Activated naive CD8-positive, alpha-beta T cell treated with anti-CD3 and anti-CD28 coated beads, Interleukin-2, amount 50 U/mL, for 16 hours (primary cell): ENCODE measurements around the gene PLD1.
"Not testable (repeated sequence)": the region's sequence is repeated elsewhere in the genome, so short reads cannot be mapped to it uniquely, and the experiment has no call there.

Experiments
- DNase-seq: peaks from one replicate; pipeline ENCODE4 v3.0.0-alpha.2; 2020; ENCODE audit warnings: low read depth, low spot score

The PLD1 gene

GRCh38 chr3:171564748-171565480, 245.4 kb downstream of the PLD1 start:
- DNase-seq, result no peak

GRCh38 chr3:171563298-171563697, 247.0 kb downstream of the PLD1 start:
- DNase-seq, result no peak

GRCh38 chr3:171562459-171562858, 247.8 kb downstream of the PLD1 start:
- DNase-seq, result not testable (repeated sequence)

DNA sequence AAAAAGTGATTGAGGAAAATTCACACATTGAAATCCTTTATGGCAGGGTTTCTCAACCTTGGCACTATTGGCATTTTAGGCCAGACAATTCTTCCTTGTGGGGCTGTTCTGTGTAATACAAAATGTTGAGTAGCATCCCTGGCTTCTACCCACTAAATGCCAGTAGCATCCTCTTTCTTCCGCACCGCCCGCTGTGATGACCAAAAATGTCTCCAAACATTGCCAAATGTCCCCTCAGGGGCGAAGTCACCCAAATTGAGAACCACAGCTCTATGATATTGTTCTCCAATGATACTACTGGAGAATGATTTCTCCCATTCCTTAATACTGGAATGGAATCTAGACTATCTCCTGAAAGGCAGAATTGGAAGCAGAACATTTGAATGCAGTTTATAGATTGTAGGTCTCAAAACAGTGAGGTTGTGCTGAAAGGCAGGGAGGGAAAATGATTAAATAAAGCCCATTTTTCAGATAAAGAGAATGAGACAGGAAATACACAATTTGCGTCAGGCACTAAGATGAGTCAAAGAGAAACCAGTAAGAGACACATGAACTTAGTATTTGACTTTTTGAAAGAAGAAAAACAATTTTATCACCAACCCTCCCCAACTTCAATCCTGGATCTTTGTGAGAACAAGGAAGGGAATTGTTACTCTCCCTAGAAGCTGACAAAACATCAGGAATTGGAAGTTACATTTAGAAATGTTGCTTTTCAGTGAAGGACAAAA, 248.5 kb downstream of the PLD1 start:
- DNase-seq, result no peak

GRCh38 chr3:171559586-171559985, 250.7 kb downstream of the PLD1 start:
- no peak for DNase-seq

DNA sequence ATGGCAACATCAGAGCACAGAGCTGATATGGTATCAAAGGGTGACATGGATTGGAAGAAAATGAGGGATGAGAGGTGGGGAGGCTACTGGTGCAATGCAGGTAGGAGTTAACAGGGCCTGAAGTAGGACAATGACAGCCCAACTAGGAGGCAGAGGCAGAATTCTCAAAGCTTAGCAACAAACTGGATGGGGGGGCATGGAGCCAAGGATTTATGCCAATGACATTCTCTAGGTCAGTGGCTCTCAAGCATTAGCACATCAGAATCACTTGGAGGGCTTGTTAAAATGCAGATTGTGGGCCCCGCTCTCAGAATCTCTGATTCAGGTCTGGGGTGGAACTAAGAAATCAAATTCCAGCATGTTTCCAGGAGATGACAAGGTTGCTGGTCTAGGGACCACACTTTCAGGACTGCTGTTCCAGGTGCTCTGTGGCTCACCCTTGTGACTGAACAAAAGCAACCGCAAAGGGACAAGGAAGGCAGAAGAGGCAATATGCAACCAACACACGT, 252.0 kb downstream of the PLD1 start:
- DNase-seq, result no peak

DNA sequence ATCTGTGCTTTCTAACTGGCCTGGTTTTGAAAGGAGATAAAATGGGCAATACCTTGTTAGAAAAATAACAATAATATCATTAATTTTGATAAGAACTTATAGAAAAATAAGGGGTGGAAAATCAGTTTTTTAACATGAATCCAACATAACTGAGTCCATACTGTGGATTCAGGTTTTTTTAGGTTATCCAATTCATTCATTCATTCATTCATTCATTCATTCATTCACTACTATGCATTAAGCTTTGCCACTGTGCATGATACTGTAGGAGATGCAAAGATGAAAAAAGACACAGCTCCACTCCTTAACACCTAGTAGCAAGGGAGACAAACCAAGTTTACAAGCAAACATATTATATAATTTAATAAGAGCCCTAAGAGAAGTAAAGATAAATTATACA, 253.1 kb downstream of the PLD1 start:
- DNase-seq, result no peak

GRCh38 chr3:171556574-171557145, 253.6 kb downstream of the PLD1 start:
- DNase-seq, result no peak

GRCh38 chr3:171556148-171556547, 254.1 kb downstream of the PLD1 start:
- no peak for DNase-seq

DNA sequence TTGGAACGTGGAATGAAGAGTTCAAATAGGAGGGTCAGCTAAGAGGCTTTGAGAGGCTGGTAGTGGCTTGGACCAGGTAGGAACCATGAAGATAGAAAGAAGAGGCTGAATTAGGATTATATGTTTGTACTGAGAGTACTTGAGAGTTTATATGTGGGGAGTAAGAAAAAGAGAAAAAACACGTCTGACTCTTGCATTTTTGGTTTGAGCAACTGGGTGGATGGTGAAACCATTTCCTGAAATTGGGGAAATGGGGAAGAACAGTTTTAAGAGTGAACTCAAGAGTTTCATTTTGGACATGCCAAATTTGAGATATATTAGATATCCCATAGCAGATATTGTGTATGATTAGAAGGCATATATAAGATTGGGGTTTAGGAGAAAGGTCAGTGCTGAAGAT, 257.2 kb downstream of the PLD1 start:
- no peak for DNase-seq

DNA sequence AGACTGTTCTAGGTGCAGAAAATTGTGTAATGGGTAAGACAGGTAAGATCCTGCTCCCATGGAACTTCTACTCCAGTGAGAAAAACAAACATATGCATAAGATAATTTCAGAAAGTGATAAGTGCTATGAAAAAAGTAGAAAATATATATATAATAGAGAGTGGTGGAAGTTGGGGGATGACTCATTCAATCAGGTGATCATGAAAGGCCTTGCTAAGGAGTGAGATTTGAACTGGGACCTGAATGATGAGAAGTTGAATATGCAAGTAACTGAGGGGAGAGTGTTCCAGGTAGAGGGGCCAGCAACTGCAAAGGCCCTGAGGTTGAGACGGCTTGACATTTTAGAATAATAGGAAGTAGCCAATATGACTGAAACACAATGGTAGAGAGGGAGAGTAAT, 257.8 kb downstream of the PLD1 start:
- no peak for DNase-seq

GRCh38 chr3:171551296-171551695, 259.0 kb downstream of the PLD1 start:
- DNase-seq, result no peak
